HAP-1 (cell line): ENCODE measurements around the gene SNED1.

Source experiments
- DNase-seq, 2 experiments: peaks; one replicate each; pipeline ENCODE4 v3.0.0-alpha.2; 2016 to 2020; ENCODE audit warnings: low spot score in 2 of 2
- H3K27me3 ChIP-seq: fragments of 250-450 bp; sonication (Bioruptor Pico); 2 replicates; pipeline ENCODE4 v1.5.1; 2020; ENCODE audit warnings: low read depth, mild to moderate bottlenecking, moderate library complexity
- H3K36me3 ChIP-seq: fragments of 250-450 bp; sonication (Bioruptor Pico); replicated peaks from 2 replicates; pipeline ENCODE4 v1.5.1; 2020; ENCODE audit warnings: mild to moderate bottlenecking
- H3K4me1 ChIP-seq: fragments of 250-450 bp; sonication (Bioruptor Pico); 2 replicates; pipeline ENCODE4 v1.5.1; 2020; ENCODE audit warnings: mild to moderate bottlenecking
- H3K4me3 ChIP-seq: fragments of 250-450 bp; sonication (Bioruptor Pico); 2 replicates; pipeline ENCODE4 v1.5.1; 2020; ENCODE audit warnings: mild to moderate bottlenecking, moderate library complexity
- H3K9me3 ChIP-seq: fragments of 250-450 bp; sonication (Bioruptor Pico); 2 replicates; pipeline ENCODE4 v1.5.1; 2020; ENCODE audit warnings: mild to moderate bottlenecking, moderate library complexity
- in situ Hi-C: fragments of 300-500 bp; cut with MboI; formaldehyde crosslinking; loops from 3 replicates; pipeline ENCODE4 v1.14.3; 2020; ENCODE audit warnings: low sequenced_read_pairs, inconsistent platforms, mixed read lengths

Gene SNED1

GRCh38 chr2:241063093-241063551 lies 64.7 kb downstream of the SNED1 start:
- Histone ChIP-seq H3K4me3 (no peak overlapping the region), H3K27me3 (peaks cover 6% of the 10 kb centered on the region; the same call in 1 of the 2 replicates), H3K4me1 (no peaks in the 10 kb centered on the region), H3K36me3 (no peaks in the 10 kb centered on the region), H3K9me3 (no peaks in the 10 kb centered on the region)
- DNase-seq = no peak
- in situ Hi-C loops = no loop called here

DNA sequence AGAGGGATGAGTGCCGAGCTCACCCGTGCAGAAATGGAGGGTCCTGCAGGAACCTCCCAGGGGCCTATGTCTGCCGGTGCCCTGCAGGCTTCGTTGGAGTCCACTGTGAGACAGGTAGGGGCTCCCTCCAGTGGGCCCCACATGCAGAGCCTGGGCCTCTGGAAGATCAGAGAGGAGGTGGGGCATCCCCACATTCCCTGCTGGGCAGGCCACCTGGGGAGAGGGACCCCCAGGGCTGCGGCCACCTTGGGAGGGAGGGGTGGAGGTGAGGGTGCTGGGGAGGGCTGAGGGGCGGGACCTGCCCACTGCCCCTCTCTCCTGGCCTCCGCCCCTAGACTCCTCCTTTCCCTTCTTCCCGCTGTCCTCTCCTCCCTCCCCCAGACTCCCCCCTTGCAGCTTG lies 65.2 kb downstream of the SNED1 start:
- in situ Hi-C loops = no loop called here
- H3K9me3 ChIP-seq = no peaks in the 10 kb centered on the region
- peaks cover 11% of the 10 kb centered on the region; the same call in 1 of the 2 replicates for H3K27me3 ChIP-seq
- no peaks in the 10 kb centered on the region for H3K4me1 ChIP-seq
- no peak overlapping the region for H3K4me3 ChIP-seq
- H3K36me3 ChIP-seq = no peaks in the 10 kb centered on the region
- no peak for DNase-seq

- Histone ChIP-seq H3K27me3 (peaks cover 10% of the 10 kb centered on the region; the same call in 1 of the 2 replicates), H3K4me1 (no peaks in the 10 kb centered on the region), H3K4me3 (no peak overlapping the region), H3K9me3 (no peaks in the 10 kb centered on the region), H3K36me3 (no peaks in the 10 kb centered on the region)
- in situ Hi-C loops = no loop called here
- DNase-seq = no peak
Measured at GRCh38 chr2:241064008-241064801, 65.8 kb downstream of the SNED1 start.

DNA sequence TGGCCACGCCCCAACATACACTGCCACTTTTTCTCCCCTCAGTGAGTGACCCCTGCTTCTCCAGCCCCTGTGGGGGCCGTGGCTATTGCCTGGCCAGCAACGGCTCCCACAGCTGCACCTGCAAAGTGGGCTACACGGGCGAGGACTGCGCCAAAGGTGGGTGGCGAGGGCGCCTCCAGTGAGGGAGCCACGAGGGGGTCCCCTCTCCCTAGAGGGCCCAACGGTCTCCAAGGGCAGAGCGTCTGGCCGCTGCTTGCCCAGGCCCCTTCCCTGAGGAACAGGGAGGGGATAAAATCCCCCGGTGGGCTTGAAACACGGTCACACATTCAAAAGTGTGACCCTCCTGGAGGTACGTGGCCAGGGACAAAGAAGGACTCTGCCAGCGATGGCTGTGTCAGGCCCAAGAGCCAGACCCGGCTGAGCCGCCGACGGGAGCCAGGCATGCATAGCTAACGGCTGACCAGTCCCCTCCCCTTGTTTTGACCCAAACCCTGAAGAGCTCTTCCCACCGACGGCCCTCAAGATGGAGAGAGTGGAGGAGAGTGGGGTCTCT lies 66.5 kb downstream of the SNED1 start:
- H3K27me3 ChIP-seq = peaks cover 10% of the 10 kb centered on the region; the same call in 1 of the 2 replicates
- in situ Hi-C loops = no loop called here
- no peaks in the 10 kb centered on the region for H3K9me3 ChIP-seq
- H3K4me3 ChIP-seq = no peak overlapping the region
- H3K4me1 ChIP-seq = no peaks in the 10 kb centered on the region
- H3K36me3 ChIP-seq = no peaks in the 10 kb centered on the region
- DNase-seq = no peak

DNA sequence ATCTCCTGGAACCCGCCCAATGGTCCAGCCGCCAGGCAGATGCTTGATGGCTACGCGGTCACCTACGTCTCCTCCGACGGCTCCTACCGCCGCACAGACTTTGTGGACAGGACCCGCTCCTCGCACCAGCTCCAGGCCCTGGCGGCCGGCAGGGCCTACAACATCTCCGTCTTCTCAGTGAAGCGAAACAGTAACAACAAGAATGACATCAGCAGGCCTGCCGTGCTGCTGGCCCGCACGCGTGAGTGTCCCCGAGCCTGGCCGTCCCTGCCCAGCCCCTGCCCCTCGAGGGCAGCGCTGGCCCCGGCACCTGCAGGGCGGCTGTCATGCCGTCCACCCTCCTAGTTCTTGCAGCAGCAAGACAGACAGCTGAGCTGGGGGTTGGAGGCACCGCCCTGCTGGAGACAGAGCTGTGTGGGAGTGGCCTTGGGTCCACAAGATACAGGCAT lies 67.0 kb downstream of the SNED1 start:
- in situ Hi-C loops = no loop called here
- H3K27me3 ChIP-seq = peaks cover 10% of the 10 kb centered on the region; the same call in 1 of the 2 replicates
- no peaks in the 10 kb centered on the region for H3K36me3 ChIP-seq
- no peaks in the 10 kb centered on the region for H3K4me1 ChIP-seq
- no peak overlapping the region for H3K4me3 ChIP-seq
- no peaks in the 10 kb centered on the region for H3K9me3 ChIP-seq
- no peak for DNase-seq

GRCh38 chr2:241066171-241066892 lies 67.9 kb downstream of the SNED1 start:
- Histone ChIP-seq H3K36me3 (no peaks in the 10 kb centered on the region), H3K4me1 (no peaks in the 10 kb centered on the region), H3K4me3 (no peak overlapping the region), H3K27me3 (peaks cover 8% of the 10 kb centered on the region; the same call in 1 of the 2 replicates), H3K9me3 (no peaks in the 10 kb centered on the region)
- in situ Hi-C loops = no loop called here
- DNase-seq = no peak

GRCh38 chr2:241066893-241067341 lies 68.5 kb downstream of the SNED1 start:
- Histone ChIP-seq H3K36me3 (no peaks in the 10 kb centered on the region), H3K27me3 (peaks cover 7% of the 10 kb centered on the region; the same call in 1 of the 2 replicates)
- in situ Hi-C loops = no loop called here

GRCh38 chr2:241067501-241068135 lies 69.2 kb downstream of the SNED1 start:
- in situ Hi-C loops = no loop called here
- DNase-seq = no peak

More at GRCh38 chr2:241066893-241067341, 68.5 kb downstream of the SNED1 start:
- no peak overlapping the region for H3K4me3 ChIP-seq
- DNase-seq = no peak
- no peaks in the 10 kb centered on the region for H3K4me1 ChIP-seq
- no peaks in the 10 kb centered on the region for H3K9me3 ChIP-seq

DNA sequence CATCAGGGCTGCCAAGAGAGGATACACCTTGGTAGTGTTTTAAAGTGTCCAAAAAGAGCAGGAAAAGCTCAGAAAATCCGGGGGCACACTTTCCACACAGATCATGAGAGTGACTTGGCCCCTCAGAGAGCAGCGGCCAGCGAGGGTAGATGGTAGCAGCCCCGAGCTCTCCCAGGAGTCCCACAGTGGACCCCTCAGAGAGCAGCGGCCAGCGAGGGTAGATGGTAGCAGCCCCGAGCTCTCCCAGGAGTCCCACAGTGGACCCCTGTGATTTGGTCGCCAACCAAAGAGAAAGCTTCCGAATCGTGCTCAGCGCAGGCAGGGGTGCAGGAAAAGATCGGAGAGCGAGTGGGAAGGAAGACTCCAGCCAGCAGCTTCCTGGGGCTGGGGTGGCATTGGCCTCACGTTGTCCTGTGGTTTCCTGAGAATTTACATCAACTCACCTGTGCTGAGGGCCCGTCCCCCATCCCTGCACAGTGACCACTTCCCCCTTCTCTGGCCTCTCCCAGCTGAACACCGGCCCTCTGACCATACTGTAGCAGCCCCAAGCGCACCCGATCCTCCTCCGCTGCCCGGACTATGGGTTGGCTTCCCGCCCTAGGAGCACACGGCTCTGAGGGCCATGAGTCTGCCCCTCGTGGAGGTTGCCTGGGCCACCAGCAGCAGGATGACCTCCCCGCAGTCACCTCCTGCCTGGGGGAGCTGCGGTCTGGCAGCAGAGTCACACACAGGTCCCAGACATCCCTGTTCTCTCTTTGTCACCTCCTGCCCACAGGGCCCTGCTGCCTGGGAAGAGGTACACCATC lies 69.9 kb downstream of the SNED1 start:
- no peaks in the 10 kb centered on the region for H3K9me3 ChIP-seq
- in situ Hi-C loops = no loop called here
- no peak for DNase-seq

More at GRCh38 chr2:241067501-241068135, 69.2 kb downstream of the SNED1 start:
- H3K4me1 ChIP-seq = no peaks in the 10 kb centered on the region
- peaks cover 7% of the 10 kb centered on the region; the same call in 1 of the 2 replicates for H3K27me3 ChIP-seq
- no peak overlapping the region for H3K4me3 ChIP-seq
- no peaks in the 10 kb centered on the region for H3K9me3 ChIP-seq
- no peaks in the 10 kb centered on the region for H3K36me3 ChIP-seq

DNA sequence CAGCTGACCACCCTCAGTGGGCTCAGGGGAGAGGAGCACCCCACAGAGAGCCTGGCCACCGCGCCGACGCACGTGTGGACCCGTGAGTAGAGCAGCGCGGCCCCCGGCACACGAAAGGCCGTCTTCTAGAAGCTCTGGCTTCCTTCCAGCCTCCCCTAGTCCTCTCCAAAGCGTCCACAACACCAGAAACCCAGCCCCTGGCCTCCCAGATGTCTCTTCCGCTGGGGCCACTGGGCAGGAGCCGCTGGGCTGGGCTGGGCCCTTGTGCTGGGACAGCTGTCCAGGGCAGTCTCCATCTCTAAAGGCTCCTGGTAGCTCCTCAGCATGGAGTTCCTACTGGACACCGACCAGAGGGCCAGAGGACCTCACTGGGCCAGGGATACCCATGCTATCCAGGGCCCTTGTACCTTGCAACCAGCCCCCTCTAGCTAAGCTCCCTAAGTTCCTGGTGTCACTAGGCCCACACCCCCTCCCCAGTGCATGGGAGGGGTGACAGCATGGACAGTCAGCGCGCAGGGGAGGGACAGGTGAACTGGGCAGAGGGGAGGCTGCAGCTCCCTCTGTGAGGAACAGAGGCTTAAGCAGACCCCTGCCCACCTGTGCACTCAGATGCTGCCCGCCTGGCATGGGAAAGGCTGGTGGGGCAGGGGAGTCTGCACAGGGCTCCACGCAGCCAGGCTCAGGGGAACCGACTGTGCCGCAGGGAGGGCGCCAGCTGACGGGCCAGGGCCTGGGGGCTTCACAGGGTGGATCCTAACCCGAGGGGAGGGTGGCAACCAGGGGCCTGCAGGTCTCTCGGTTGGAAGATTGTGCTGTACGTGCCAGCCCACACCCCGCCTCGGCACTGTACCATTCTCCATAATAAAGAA lies 70.8 kb downstream of the SNED1 start:
- no peaks in the 10 kb centered on the region for H3K9me3 ChIP-seq
- H3K27me3 ChIP-seq = peaks cover 7% of the 10 kb centered on the region; the same call in 1 of the 2 replicates
- no peaks in the 10 kb centered on the region for H3K36me3 ChIP-seq
- no peaks in the 10 kb centered on the region for H3K4me1 ChIP-seq
- DNase-seq = no peak
- H3K4me3 ChIP-seq = no peak overlapping the region
- in situ Hi-C loops = no loop called here

More for the DNA sequence above, 69.9 kb downstream of the SNED1 start:
- H3K4me1 ChIP-seq = no peaks in the 10 kb centered on the region
- H3K27me3 ChIP-seq = peaks cover 7% of the 10 kb centered on the region; the same call in 1 of the 2 replicates
- H3K4me3 ChIP-seq = no peak overlapping the region
- H3K36me3 ChIP-seq = no peaks in the 10 kb centered on the region

- H3K9me3 ChIP-seq = no peaks in the 10 kb centered on the region
- H3K4me1 ChIP-seq = no peaks in the 10 kb centered on the region
- H3K36me3 ChIP-seq = no peaks in the 10 kb centered on the region
- peaks cover 7% of the 10 kb centered on the region; the same call in 1 of the 2 replicates for H3K27me3 ChIP-seq
- no peak for DNase-seq
- no peak overlapping the region for H3K4me3 ChIP-seq
- in situ Hi-C loops = no loop called here
Measured at GRCh38 chr2:241069821-241070281, 71.4 kb downstream of the SNED1 start.

DNA sequence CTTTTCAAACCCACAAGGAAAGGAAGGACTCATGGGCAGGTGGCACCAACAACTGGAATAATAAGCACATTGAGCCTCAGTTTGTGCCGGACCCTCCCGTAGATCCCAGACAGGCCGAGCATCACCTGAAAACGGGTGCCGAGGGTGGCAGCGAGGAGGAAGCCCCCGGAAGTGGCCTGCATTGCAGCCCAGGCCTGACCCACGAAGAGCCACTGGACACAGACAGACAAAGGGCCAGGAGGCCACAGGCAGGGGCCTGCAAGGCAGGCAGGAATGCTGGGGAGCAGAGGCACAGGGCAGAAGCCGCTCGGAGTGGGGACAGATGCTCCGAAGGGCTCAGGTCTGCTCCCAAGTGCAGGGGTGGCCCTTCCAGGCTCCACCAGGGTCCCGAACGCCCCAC lies 71.9 kb downstream of the SNED1 start:
- in situ Hi-C loops = no loop called here

More for the DNA sequence above, 71.9 kb downstream of the SNED1 start:
- Histone ChIP-seq H3K36me3 (no peaks in the 10 kb centered on the region), H3K27me3 (peaks cover 7% of the 10 kb centered on the region; the same call in 1 of the 2 replicates), H3K9me3 (no peaks in the 10 kb centered on the region), H3K4me1 (no peaks in the 10 kb centered on the region), H3K4me3 (no peak overlapping the region)
- DNase-seq = no peak
